GM19455 (cell line): Measurements from ENCODE around the gene MEPE.
"Not testable (repeated sequence)": the region's sequence is repeated elsewhere in the genome, so short reads cannot be mapped to it uniquely, and the experiment has no call there.

Experiments used
- ATAC-seq: cut with Tn5 transposase; IDR thresholded peaks from one replicate; pipeline ENCODE4 v1.9.1; 2021; ENCODE audit not compliant: unreplicated experiment

Gene MEPE

GRCh38 chr4:87882321-87882720, 49.6 kb downstream of the MEPE start:
- ATAC-seq, result no peak

GRCh38 chr4:87882861-87883260, 50.1 kb downstream of the MEPE start:
- no peak for ATAC-seq

GRCh38 chr4:87884976-87885549, 52.3 kb downstream of the MEPE start:
- no peak for ATAC-seq

- ATAC-seq, result no peak
Observed at GRCh38 chr4:87886083-87886482, 53.3 kb downstream of the MEPE start.

- ATAC-seq, result not testable (repeated sequence)
Observed at GRCh38 chr4:87890753-87891152, 58.0 kb downstream of the MEPE start.

DNA sequence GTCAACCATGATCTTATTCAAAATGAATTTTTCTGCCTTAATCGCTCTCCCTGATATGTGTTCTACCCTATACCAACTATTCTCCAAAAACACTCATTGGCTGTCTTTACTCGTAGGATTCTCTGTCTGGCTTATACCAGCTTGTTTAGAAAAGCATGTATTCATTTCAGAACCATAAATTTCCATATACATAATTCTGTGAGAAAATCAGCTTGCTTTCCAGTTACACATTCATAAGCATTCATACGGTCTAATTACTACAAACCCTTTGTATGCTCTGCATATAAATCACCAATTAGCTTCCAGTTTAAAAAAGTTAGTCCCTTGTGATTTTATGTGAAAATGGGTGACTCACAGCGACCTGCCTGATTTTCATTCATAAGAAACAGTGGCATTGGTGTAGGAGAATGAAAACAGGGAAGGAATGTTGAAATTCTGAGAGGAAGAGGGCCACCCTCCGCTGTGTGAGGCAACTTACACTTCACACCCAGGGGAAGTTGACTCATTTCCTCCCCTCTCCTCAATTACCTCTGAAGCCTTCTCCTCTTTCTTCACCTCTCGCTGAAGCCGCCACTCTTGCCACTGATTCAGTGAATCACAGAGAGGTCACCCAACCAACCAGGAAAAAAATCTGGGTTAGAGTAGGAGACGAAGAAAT, 63.3 kb downstream of the MEPE start:
- ATAC-seq, result no peak
